HL-60 (cell line): ENCODE measurements around the gene FMN1.
"Not testable (repeated sequence)": the region's sequence is repeated elsewhere in the genome, so short reads cannot be mapped to it uniquely, and the experiment has no call there.

Experiments
- CTCF ChIP-seq: IDR thresholded peaks from one replicate; pipeline ENCODE4 v1.5.1; 2011; ENCODE audit warnings: low read length, control low read depth, inconsistent platforms; ENCODE audit not compliant: insufficient read depth
- GABPA ChIP-seq: IDR thresholded peaks from 2 replicates; pipeline ENCODE4 v1.6.1; 2012; ENCODE audit warnings: low read depth
- POLR2AphosphoS5 ChIP-seq: IDR thresholded peaks from 2 replicates; pipeline ENCODE4 v1.6.1; 2012; ENCODE audit warnings: low read depth
- REST ChIP-seq: IDR thresholded peaks from 2 replicates; pipeline ENCODE4 v1.6.1; 2012; ENCODE audit warnings: low read depth; ENCODE audit not compliant: insufficient replicate concordance
- SPI1 ChIP-seq: IDR thresholded peaks from 2 replicates; pipeline ENCODE4 v1.6.1; 2012; ENCODE audit warnings: low read depth, mild to moderate bottlenecking, borderline replicate concordance

GRCh38 chr15:33069903-33070302, 124.6 kb downstream of the FMN1 start:
- TF ChIP-seq CTCF, POLR2AphosphoS5, SPI1, REST, GABPA: not testable (repeated sequence)
